Keratinocyte (primary cell): ENCODE results near the gene TMEM74B.

Experiments used
- EZH2 ChIP-seq: IDR thresholded peaks from one replicate; pipeline ENCODE4 v1.6.1; 2012; ENCODE audit warnings: inconsistent platforms, mild to moderate bottlenecking, low read length, moderate library complexity
- TF ChIP-seq, protein P1 (sequence below), 3 experiments: IDR thresholded peaks in 1 of 3; conservative IDR thresholded peaks in 1 of 3; optimal IDR thresholded peaks in 1 of 3; 2 replicates in 2 of 3; 3 replicates in 1 of 3; pipeline versions ENCODE3 to v1.5.1; 2011; ENCODE audit warnings: low read length in 3 of 3, mild to moderate bottlenecking in 3 of 3, moderate library complexity in 2 of 3, control low read depth in 1 of 3, inconsistent platforms in 1 of 3; ENCODE audit not compliant: insufficient read depth in 2 of 3; ENCODE audit errors: extremely low read depth in 1 of 3

DNA sequence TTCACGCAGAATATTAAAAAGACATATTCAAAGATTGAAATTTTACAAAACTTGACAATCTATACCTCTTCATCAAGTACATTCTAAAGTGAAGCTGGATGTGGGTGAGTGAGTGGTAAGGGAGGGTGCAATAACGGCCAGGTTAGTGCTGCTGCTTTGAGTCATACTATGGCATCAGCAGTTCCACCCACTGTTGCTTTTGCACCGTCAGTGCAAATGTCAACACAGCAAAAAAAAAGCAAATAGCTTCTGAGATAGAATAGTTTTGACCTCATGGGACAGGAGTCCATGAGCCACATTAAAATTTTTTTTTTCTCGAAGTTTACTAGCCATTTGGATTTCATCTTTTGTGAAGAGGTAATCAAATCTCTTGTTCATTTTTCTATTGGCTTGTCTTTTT, 34.6 kb downstream of the TMEM74B start:
- TF ChIP-seq, protein P1, sequence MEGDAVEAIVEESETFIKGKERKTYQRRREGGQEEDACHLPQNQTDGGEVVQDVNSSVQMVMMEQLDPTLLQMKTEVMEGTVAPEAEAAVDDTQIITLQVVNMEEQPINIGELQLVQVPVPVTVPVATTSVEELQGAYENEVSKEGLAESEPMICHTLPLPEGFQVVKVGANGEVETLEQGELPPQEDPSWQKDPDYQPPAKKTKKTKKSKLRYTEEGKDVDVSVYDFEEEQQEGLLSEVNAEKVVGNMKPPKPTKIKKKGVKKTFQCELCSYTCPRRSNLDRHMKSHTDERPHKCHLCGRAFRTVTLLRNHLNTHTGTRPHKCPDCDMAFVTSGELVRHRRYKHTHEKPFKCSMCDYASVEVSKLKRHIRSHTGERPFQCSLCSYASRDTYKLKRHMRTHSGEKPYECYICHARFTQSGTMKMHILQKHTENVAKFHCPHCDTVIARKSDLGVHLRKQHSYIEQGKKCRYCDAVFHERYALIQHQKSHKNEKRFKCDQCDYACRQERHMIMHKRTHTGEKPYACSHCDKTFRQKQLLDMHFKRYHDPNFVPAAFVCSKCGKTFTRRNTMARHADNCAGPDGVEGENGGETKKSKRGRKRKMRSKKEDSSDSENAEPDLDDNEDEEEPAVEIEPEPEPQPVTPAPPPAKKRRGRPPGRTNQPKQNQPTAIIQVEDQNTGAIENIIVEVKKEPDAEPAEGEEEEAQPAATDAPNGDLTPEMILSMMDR (optimal IDR thresholded peaks at IDR 0.05 in 1 of 3, IDR thresholded peaks at IDR 0.05 in 1 of 3, conservative IDR thresholded peaks at IDR 0.05 in 1 of 3; ENCODE audit: extremely low read depth in 1 of 3, insufficient read depth in 2 of 3, low read length in 3 of 3) = no peak
- no peak for TF ChIP-seq EZH2
